Fibroblast of gingiva (primary cell): ENCODE data around the gene DESI2.

Source experiments
- DNase-seq: peaks from one replicate; pipeline ENCODE4 v3.0.0-alpha.2; 2011; ENCODE audit warnings: low read depth

Gene DESI2

DNA sequence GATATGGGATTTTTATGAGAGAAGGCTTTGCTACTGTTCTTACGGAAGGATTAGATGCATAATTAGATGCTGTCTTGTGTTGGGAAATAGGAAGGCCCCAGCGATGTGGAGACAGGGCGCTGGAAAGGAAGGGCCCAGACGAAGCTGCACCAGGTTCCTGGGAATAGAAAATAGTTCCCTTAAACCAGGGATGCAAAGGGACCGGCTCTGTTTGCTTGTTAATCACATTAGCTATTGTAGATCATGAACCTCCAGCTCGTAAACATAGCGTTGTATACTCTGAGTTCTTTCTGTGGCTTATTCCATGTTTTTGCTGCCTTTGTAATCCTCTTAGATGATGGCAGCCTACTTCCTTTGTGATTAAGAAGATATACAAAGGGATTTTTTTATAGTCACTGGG, 102.7 kb downstream of the DESI2 start:
- no peak for DNase-seq

DNA sequence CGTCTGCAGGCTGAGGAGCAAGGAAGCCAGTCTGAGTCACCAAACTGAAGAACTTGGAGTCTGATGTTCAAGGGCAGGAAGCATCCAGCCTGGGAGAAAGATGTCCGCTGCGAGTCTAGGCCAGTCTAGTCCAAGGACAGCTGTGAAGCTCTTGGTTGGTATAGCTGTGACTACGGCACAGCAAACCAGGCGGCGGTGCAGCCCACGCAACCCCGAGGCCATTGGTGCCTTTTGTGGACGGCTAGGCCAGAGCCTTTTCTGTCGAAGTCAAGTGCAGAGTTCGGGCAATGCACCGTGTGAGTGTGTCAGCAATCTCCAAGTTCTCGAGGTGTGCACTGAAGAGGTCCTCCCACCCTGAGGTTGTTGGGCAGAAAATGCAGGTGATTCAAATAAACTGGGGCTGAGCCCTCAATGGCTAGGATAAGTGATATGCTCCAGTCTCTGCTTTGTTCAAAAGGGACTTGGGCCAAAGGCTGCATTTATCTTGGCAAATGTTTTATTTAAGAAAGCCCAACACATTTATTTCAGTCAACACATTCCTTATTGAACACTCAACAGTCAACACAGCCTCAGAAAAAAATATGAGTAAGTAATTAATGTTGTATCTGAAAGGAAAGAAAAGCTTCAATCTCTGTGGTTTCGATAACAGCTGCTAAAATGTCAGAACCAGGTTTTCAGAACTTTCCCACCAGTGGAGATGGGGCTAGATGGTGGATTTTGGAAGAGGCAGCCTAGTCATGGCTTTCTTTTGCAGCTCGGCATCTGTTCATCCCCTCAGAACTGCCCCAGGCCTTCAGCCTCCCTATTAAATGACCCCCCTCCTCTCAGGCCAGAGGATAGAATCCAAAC, 104.4 kb downstream of the DESI2 start:
- DNase-seq, result no peak
